ENCODE data around the gene SNAPC5.
"Not testable (repeated sequence)": the region's sequence is repeated elsewhere in the genome, so short reads cannot be mapped to it uniquely, and the experiment has no call there.

Gene SNAPC5

GRCh38 chr15:66497502-66498455 is at the start of gene SNAPC5:
SNAPC5 (minus strand) TSS chr15:66497762; CDS start chr15:66497731, 31 bp downstream.
- peak; percentile 96 to 97 for DNase-seq

- DNase-seq = no peak
Measured at GRCh38 chr15:66545255-66545654, 47.7 kb upstream of the SNAPC5 start.

- DNase-seq = no peak
Measured at GRCh38 chr15:66542896-66543295, 45.3 kb upstream of the SNAPC5 start.

GRCh38 chr15:66535056-66535455 is 37.5 kb upstream of the SNAPC5 start:
- no peak for DNase-seq

GRCh38 chr15:66524838-66525237 is 27.3 kb upstream of the SNAPC5 start:
- no peak for DNase-seq

GRCh38 chr15:66523926-66524325 is 26.4 kb upstream of the SNAPC5 start:
- no peak for DNase-seq

- DNase-seq = no peak
Measured at GRCh38 chr15:66515901-66516322, 18.4 kb upstream of the SNAPC5 start.

- no peak for DNase-seq
Measured at GRCh38 chr15:66514586-66514985, 17.0 kb upstream of the SNAPC5 start.

- no peak for DNase-seq
Measured at GRCh38 chr15:66508293-66508883, 10.8 kb upstream of the SNAPC5 start.

- DNase-seq = no peak
Measured at GRCh38 chr15:66505818-66506217, 8.3 kb upstream of the SNAPC5 start.

- DNase-seq = no peak
Measured at GRCh38 chr15:66505430-66505811, 7.9 kb upstream of the SNAPC5 start.

- DNase-seq = peak; percentile 86 to 88
Measured at GRCh38 chr15:66504563-66505429, 7.2 kb upstream of the SNAPC5 start, which contains the start of the genes RPL4 and ZWILCH. RPL4 (minus strand) TSS chr15:66504855; CDS start chr15:66504790, 65 bp downstream. ZWILCH (plus strand) TSS chr15:66505326; CDS start chr15:66505339, 13 bp downstream.

GRCh38 chr15:66503780-66504562 is 6.4 kb upstream of the SNAPC5 start:
- DNase-seq = no peak

- not testable (repeated sequence) for DNase-seq
Measured at GRCh38 chr15:66503041-66503648, 5.6 kb upstream of the SNAPC5 start.

- DNase-seq = no peak
Measured at GRCh38 chr15:66502491-66502890, 4.9 kb upstream of the SNAPC5 start.

GRCh38 chr15:66500346-66500745 is 2.8 kb upstream of the SNAPC5 start:
- DNase-seq = not testable (repeated sequence)

- peak in 1 of 2 donors; percentile 61 for DNase-seq
Measured at GRCh38 chr15:66498501-66499386, 1.2 kb upstream of the SNAPC5 start.

GRCh38 chr15:66496951-66497501 is 536 bp downstream of the SNAPC5 start:
- DNase-seq = no peak

GRCh38 chr15:66494262-66494661 is 3.3 kb downstream of the SNAPC5 start:
- no peak for DNase-seq

- no peak for DNase-seq
Measured at GRCh38 chr15:66491846-66492245, 5.7 kb downstream of the SNAPC5 start.

Measured in CD4-positive, alpha-beta T cell treated with Interleukin-1 beta for 1 hour (primary cell).